Measurements from ENCODE around the gene ICA1.

ICA1 gene

DNA sequence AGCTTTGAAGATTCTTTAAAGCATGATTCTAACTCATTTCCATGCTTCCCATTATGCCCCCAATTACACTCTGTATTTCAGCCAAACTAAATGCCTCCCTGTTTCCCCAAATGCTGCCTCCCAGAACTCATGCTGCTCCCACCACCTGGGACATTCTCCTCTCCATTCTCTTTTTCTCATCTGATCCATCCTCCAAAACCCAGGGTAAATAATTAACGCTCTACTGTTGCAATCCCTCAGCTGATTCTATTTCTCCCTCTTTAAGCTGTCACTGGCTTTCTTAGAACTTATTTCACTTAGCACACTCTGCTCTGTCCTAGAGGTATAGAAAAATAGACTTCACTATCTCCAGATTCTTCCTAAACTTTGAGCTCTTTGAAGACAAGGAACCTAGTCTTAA lies 104.7 kb downstream of the ICA1 start:
- no peak for DNase-seq

DNA sequence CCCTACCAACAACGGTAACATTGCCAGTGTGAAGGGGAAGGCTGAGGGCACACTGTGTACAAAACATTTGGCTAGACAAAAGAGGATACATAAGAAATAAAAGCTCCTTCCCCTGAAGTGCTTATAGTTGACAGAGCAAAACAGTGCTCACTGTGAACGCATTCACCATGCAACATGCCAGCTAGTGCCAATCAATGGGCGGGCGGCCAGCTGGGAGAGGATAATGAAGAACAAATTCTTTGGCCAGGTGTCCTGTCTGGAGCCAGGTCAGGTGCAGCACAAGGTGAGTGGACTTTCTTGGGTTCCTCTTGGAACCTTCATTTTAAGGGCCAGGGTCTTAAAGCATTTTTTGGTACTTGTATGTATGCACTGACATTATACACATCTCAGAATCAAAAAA lies 106.1 kb downstream of the ICA1 start:
- no peak for DNase-seq

- peak; percentile 70 to 85 for DNase-seq
Measured at GRCh38 chr7:8154272-8154671, 107.7 kb downstream of the ICA1 start.

DNA sequence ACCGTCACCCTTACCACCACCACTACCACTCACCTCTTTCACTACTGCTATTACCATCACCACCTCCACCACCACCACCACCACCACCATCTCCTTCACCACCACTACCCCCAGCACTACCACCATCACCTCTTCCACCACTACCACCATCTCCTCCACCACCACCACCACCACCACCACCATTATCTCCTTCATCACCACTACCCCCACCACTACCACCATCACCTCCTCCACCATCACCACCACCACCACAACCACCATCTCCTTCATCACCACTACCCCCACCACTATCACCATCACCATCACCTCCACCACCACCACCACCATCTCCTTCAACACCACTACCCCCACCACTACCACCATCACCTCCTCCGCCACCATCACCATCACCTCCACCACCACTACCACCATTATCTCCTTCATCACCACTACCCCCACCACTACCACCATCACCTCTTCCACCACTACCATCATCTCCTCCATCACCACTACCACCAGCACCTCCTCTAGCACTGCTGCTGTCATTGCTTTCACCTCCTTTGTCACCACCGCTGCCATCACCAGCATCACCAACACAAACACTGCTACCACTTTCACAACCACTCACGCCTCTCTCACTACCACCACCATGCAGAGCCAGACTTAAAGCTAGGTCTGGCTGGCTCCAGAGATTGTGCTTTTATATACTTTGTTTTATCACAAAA lies 109.3 kb downstream of the ICA1 start:
- DNase-seq = no peak

GRCh38 chr7:8151161-8151725 lies 110.7 kb downstream of the ICA1 start:
- DNase-seq = no peak

GRCh38 chr7:8149222-8149621 lies 112.7 kb downstream of the ICA1 start:
- no peak for DNase-seq

GRCh38 chr7:8147760-8148463 lies 114.1 kb downstream of the ICA1 start:
- no peak for DNase-seq

GRCh38 chr7:8146788-8147413 lies 115.1 kb downstream of the ICA1 start:
- no peak for DNase-seq

GRCh38 chr7:8146106-8146787 lies 115.7 kb downstream of the ICA1 start:
- no peak for DNase-seq

- no peak for DNase-seq
Measured at GRCh38 chr7:8144856-8145255, 117.1 kb downstream of the ICA1 start.

GRCh38 chr7:8143151-8143874 lies 118.7 kb downstream of the ICA1 start:
- no peak for DNase-seq

GRCh38 chr7:8142477-8142876 lies 119.5 kb downstream of the ICA1 start:
- DNase-seq = no peak

DNA sequence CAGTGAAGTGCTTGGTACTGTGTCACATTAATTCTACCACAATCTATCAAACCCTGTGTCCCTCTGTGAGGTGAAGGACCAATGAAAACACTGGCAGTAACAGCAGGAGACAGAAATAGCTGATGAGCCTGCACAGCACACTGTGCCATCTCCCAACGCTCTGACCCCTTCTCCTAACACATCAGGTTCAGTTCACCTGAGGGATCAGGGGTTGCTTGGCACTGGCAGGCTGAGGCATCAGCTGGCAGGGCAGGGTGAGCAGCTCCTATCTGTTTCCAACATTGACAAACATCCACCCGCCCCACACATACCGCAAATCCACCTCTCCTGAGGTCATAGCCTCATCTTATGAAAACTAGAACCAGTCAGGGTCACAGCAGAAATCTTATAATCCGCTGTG lies 120.9 kb downstream of the ICA1 start:
- DNase-seq = no peak

- DNase-seq = no peak
Measured at GRCh38 chr7:8136051-8136730, 125.8 kb downstream of the ICA1 start.

DNA sequence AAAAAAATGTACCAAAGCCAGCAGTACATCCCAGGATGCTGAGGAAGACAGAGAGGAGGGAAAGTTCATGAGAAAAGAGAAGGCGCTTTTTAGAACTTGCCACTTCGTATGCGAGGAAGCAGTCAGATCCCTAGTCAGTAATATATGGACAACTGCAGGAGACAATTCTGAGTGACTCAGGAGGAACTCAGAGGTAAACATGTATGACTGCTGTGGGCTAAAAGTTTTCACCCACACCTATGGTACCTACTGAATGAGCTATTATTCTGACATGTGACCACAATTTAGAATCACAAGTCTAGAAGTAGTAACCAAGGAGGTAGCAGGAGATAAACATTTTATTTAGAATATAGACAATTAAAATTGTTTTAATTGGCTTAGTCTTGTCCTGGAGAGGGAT lies 126.5 kb downstream of the ICA1 start:
- DNase-seq = no peak

DNA sequence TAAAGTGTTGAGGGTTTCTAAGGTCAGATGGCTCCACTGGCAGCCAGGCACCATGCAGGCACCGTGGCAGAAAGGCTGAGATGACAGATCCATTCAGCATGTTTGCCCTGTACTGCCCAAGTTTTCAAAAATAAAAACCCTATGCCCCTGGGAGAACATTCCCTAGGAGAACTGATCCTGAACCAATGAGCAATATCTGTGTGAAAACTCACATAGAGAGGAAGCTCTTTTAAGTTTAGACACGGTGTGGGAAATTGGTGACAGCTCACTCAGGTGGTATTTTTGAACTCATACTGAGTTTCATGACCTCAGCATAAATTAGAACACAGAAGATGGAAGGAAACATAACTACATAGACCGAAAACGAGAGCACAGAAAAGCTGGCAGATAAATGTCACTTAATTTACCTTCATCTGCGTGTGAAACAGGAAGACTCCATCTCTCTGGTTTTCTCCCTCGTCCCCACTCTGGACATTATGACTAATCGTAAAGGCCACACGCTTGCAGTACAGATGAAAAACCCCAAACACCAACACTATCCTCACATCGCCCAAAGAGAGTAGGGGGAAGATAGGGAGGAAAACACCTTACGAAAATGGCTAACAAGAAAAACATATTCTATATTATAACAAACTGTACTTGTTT lies 127.8 kb downstream of the ICA1 start:
- DNase-seq = no peak

DNA sequence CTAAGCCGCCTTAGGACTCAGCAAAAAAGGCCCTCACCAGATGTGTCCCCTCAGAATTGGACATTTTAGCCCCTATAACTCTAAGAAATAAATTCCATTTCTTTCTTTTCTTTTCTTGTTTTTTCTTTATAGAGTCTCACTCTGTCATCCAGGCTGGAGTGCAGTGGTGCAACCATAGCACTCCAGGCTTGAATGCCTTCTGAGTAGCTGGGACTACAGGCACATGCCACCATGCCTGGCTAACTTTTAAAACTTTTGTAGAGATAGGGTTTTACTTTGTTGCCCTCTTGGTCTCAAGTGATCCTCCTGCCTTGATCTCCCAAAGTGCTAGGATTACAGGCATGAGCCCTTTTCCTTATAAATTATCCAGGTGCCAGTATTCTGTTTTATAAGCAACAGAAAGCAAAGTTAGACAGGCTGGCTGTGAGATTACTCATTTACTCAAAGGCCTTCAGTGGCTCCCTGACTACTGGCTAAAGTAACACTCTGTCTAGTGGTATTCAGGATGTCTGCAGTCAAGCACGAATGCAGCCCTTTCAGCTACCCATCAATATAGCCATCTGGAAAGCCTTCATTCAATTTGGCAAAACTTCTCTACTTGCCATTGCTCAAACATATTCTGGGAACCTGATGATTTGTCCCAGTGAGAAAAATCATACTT lies 128.6 kb downstream of the ICA1 start:
- no peak for DNase-seq

DNA sequence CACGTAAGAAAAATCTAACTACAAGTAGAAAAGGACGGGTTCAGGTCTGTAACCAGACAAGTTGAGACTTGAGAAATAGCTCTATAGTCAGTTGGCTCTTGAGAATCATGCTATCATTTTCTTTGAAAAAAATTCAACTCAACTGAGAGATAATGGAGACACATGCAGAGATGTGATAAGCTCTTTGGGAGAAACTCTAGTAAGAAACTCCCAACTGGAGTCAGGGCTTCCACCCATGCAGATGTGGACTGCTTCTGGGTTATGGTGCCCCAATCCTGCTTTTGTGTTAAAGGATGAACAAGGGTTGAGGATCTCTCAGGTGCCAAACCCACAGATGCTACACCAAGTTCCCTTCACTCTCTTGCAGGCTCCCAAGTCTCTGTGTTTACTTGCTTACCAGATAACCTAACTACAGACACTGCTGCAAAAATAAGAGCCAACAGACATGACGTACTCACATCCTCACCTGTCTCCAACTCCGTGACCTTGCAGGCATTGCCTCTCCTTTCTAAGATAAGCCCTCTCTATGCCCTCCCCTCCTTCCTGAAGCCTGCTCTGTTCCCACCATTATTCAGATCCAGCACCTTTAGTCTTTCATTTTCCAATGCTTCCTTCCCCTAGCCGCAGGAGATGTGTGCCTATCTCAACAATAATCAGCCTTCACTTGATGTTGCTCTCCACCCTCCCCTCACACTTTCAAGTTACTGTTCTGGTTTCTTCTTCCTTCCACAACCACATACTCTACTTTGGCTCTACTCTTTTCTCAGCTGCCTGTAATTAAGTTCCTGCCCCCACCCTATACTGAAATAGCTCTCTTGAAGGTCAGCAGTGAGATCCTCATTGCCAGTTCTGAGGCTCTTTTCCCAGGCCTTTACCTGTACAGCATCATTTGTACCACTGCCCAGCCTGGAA lies 130.0 kb downstream of the ICA1 start:
- no peak for DNase-seq

DNA sequence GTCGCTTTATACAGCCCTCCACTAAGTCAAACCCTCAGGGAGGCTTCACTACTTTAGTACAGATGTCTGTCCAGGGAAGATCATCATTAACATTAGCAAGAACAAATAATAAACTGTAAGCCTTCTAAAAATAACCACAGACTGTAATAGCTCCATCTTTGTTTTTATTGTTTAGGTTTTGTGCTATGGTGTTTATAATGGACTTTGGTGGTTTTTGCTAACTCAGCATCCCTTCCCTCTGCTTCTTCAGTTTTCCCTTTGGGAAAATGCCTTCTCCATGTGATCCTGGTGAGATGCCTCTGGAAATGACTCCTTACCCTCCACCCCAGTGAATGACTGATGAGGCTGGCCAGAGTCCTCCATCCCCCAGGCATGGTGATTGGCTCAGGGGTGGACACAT lies 131.3 kb downstream of the ICA1 start:
- DNase-seq = no peak

DNA sequence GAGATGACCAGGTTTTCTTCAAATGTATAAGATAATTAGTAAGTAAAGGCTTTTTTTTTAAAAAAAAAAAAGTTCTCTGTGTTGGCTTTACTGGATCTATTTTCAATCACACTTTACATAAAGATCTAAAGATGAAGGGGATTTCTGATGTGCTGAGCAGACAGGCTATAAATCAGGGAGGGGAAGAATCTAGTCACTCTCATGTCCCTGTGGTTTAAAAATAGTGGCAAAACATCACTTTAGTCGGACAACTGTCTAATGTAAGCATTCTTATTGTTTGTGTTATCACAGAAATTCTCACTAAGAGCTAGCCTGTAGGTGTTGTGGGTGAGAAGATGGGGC lies 132.7 kb downstream of the ICA1 start:
- no peak for DNase-seq
